ENCODE results near the gene NEUROG2.

Gene NEUROG2

GRCh38 chr4:112521123-112522023 lies 5.4 kb upstream of the NEUROG2 start:
- no peak for DNase-seq (ENCODE audit: low read depth in 3 of 3)

- no peak for DNase-seq (ENCODE audit: low read depth in 3 of 3)
Observed at GRCh38 chr4:112520598-112521122, 4.7 kb upstream of the NEUROG2 start.

DNA sequence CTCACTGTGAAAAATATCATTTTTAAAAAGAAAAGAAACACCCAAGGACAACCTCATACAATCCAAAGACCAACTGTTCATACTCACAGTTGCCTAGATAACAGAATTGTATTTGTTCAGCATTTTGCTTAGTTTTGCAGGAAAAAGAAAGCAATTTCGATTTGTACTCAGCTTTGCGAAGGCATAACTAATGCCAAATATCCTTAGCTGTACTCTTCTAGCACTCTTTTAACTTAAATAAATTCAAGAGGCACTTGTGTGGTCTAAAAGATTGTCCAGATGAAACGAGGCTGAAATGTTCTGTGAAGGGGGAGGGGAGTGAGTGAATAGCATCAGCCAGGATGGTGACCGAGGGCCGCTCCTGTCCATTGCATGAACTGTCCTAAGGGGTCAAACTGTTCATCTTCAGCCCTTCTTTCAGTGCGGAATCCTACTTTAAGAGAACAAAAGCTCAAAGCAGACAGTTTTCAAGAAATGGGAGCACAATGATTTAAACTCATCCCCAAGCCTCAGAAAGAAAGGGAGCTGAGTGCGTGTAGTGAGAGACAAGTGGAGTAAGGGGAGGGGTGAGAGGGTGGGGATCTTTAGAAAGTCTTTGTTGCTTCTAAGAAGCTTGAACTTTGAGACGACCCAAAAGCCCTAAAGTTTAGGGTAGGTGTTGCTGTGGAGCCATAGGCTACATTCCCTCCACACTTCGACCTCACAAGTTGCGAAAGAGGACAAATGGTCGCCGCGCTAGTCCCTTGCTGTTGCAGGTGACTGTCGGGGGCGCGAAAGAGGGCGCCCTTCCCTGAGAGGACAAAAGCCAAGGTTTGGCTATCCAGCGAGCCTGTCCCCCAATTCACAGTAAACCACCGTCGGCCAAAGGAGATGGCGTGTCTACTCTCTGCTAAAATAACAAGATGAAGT lies 4.0 kb upstream of the NEUROG2 start:
- DNase-seq (ENCODE audit: low read depth in 3 of 3), result no peak

DNA sequence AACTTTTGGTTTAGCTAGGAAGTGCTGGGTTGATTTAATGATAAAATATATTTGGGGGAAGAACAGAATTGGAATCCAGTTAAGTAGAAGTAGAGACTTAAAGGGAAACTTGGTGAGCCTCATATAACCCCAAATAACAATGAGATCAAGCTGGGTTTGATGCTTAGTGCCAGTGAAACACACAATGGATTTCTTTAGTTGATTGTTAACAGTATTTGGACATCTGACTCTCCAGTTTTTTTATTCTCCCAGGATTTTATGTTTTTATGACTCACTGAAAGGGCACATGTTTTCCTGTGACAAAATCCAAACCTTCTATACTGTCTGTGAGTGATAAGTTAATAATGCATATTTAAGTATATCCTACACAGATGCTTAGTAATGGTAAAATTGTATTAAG lies 2.7 kb upstream of the NEUROG2 start:
- no peak for DNase-seq (ENCODE audit: low read depth in 3 of 3)

DNA sequence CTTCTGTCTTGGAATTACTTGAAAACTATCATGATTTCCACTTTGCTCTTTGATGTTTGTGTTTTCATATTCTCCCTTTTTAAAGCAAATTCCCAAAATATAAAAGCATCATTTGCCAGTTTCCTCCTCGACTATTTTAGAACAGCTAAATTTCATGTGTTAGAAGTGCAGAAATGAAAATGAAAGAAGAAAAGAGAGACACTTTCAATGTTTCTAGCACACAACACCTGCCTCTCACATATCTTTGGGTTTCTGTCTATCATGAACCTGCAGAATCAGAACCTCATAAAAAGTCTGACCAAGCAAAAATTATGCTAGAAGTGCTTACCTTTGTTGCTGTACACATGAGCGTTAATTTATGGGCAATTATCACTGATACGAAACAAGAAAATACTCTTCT lies 1.9 kb upstream of the NEUROG2 start:
- DNase-seq (ENCODE audit: low read depth in 3 of 3), result no peak

- no peak for DNase-seq (ENCODE audit: low read depth in 3 of 3)
Observed at GRCh38 chr4:112517067-112517634, 1.2 kb upstream of the NEUROG2 start.

GRCh38 chr4:112516471-112517066 lies 589 bp upstream of the NEUROG2 start:
- no peak for DNase-seq (ENCODE audit: low read depth in 3 of 3)

DNA sequence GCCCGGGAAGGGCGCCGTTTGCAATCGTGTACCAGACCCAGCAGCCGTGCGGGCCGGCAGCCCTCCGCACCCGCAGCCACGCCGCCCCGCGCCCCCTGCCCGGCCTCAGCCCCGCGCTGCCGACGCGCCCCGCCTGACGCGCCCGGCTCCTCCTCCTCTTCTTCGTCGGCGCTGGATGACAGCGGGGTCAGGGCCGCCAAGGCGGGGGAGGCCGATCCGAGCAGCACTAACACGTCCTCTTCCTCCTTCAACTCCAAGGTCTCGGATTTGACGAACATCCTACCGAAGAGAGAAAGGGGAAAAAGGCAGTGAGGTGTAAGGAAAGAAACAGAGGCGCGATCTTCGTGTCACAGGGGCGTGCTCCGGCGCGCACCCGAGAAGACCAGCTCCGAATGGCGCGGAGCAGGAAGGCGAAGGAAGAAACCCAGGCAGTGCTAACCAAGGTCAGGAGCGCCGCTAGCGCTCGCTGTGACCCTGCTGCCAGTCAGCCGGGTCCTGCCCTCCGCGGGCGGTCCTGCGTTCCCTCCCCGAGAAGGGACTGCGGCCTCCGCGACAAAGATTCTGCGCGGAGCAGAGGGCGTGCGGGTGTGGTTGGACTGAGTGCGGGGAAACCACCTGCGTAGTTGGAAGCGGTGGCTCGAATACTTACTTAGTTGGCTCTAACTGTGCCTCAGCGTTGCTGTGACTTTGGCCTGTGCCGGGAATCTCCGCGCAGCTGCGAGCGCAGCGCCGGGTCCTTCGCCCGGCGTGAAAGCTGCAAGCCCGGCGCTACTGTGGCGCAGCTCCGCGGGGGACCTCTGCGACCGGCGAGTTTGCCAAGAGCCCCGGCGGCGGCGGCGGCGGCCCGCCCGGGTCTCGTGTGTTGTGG lies 548 bp downstream of the NEUROG2 start:
- DNase-seq (ENCODE audit: low read depth in 3 of 3), result peak in 1 of 3 donors; percentile 37

- no peak for DNase-seq (ENCODE audit: low read depth in 3 of 3)
Observed at GRCh38 chr4:112514647-112515197, 1.3 kb downstream of the NEUROG2 start.

DNA sequence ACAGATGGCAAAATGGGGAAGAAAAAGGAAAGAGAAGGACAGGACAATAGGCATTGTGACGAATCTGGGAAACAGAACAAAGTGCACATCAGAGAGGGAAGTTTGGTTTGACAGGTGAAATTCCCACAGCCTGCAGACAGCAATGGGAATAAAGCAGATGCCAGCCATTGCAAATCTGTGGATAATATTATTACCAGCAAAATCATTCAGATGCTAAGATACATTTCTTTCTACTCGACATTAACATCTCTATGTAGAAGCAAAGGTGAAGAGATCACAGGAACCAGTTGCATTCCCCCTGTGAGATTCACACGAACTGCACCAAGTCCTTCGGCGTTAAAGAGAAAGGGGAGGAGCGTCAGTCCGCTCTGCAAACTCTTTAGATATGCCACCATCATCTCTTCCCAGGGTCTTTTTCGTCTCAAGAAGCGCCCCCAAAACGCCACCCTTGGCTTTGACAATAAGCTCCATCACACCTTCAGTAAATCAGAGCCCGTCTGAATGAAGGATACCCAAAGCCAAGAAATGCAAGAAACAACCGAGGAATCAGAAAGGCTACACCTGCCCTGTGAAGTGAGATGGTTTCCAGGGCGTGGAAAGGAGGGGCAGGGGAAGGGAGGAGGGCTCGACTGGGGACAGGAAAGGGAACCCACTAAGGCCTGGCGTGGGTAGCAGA lies 1.9 kb downstream of the NEUROG2 start:
- no peak for DNase-seq (ENCODE audit: low read depth in 3 of 3)

DNA sequence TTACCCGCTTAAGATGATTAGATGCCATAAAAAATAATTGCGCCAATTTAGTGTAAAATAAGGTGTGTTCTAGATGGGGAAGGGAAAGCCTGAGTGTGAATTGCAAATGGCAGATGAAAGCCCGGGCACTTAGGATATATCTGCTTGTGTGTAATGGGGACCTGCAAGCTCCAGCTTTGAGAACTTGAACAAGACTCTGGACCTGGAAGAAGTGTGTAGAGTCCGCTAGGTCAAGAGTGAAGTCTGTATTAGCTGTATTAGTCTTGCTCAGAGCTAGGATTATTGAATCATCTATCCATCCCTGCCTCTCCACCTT lies 4.2 kb downstream of the NEUROG2 start:
- DNase-seq (ENCODE audit: low read depth in 3 of 3), result no peak

GRCh38 chr4:112511093-112511802 lies 4.7 kb downstream of the NEUROG2 start:
- no peak for DNase-seq (ENCODE audit: low read depth in 3 of 3)

DNA sequence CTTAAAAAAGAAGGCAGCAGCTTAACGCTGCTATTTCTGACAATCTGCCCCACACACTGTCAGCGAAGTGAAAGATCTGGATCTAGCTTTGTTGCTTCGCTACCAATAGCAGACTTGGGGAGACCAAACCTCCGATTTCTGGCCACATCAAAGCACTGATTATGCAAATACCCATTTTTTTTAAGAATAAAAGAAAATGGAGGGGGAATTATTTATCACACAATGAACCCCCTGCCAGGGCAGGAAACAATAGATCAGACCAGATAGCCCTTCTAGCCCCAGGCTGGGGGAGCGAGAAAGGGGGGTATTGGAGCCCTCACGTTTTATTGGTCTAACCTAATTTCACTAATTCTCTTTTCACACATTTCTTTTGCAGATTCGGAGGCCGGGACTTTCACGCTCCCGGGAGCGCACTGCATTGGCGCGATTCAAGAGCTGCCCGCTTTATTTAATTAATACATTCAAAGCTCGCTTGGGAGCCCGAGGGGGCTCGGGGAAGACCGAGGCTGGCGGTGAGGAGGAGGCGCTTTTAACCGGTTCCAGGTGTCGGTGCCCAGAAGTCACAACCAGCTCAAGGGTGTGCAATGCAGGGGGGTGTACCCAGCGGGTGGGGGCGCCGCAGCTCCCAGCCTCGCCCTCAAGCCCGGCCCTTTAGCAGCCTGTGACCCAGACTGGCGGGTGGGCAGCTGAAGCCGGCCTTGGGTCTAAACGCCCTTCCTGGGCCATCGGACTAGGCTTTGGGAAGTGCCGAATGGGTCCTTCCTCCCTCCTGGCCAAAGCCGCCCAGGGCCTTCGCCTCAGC lies 5.5 kb downstream of the NEUROG2 start:
- no peak for DNase-seq (ENCODE audit: low read depth in 3 of 3)

DNA sequence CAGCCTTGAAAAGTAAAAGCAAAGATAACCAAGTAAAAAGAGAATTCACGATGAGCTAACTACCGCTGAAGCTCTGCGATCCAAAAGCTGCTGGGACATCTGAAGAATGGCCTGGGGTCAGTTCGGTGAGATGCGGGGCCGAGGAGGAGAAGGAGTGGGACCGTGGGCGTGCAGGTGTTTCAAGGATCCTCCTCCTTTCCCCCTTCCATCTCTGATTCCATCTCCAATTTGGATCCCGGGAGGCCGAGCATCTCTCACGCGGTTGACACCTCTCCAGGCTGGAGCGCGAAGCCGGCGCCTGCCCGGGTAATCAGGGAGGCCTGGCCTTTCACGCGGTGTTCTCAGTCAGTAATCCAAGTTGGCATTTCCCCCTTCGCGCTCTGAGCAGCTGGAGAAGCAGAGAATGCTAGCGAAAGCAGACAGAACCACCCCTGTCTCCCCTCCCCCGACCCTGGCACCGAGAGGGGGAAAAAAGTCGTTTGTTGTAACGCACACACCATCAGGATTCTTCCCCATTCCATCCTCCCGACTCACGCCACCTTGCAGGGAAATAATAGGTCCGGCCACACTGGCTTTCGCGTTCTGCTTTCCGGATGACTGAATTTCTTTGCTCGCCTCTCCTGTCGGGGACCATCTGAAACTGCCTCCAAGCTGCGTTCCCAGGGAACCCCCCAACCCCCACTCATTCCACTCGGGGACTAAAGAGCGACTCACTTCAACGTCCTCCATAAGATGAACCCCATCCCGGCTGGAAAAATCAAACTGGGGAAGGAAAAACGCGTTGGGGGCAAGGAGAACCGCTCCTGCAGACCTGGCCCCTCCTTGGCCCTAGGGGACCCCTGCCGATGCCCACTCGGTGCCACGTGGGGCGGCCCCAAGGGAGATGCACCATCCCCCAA lies 6.5 kb downstream of the NEUROG2 start:
- no peak for DNase-seq (ENCODE audit: low read depth in 3 of 3)

DNA sequence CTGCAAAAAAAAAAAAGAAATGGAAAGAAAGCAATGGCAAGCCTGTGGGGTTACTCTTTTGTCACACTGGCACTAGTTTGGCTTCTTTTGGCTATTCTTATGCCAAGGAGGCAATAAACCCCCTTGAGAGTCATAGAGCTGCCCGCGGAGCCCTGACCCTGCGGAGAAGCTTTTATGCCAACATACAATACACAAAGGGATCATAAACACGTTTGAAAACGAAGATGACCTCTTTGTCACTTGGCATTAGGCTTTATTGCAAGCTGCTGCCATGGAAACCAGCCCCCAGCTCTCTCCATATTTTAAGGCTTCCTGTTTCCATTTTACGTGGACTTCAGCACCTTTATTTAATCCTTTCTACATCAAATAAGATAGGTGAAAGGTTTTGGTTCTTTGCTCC lies 7.6 kb downstream of the NEUROG2 start:
- DNase-seq (ENCODE audit: low read depth in 3 of 3), result no peak

DNA sequence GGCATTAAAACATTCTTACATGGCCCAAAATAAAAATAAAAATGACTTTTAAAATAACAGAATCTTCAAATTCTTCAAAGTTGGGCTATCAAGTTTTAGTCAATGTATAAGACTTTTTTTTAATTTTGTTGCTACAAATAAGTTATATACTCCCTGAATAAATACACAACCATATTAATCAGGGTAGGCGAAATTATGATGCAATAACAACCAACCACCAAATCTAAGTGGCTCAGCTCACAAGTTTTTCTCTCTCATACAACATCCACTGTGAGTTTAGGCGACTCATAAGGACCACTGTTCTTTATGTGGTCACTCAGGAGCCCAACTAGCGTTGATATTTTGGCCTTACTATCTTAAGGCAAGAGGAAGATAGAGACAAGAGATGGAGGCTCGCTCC lies 11.2 kb downstream of the NEUROG2 start:
- DNase-seq (ENCODE audit: low read depth in 3 of 3), result no peak

- DNase-seq (ENCODE audit: low read depth in 3 of 3), result no peak
Observed at GRCh38 chr4:112502871-112503270, 13.1 kb downstream of the NEUROG2 start.
